ENCODE results near the gene PRICKLE4. TPM values are rescaled to one million over a fixed set of nuclear protein-coding genes. Genes with fewer than 3 reads are reported as not detected.

Gene PRICKLE4
- total and polyA plus RNA-seq, 2 of the 13 experiments (the other 11 are each of a cell fraction or from before 2014, with no cell fraction given) = 0.92 to 1.2 TPM

DNA sequence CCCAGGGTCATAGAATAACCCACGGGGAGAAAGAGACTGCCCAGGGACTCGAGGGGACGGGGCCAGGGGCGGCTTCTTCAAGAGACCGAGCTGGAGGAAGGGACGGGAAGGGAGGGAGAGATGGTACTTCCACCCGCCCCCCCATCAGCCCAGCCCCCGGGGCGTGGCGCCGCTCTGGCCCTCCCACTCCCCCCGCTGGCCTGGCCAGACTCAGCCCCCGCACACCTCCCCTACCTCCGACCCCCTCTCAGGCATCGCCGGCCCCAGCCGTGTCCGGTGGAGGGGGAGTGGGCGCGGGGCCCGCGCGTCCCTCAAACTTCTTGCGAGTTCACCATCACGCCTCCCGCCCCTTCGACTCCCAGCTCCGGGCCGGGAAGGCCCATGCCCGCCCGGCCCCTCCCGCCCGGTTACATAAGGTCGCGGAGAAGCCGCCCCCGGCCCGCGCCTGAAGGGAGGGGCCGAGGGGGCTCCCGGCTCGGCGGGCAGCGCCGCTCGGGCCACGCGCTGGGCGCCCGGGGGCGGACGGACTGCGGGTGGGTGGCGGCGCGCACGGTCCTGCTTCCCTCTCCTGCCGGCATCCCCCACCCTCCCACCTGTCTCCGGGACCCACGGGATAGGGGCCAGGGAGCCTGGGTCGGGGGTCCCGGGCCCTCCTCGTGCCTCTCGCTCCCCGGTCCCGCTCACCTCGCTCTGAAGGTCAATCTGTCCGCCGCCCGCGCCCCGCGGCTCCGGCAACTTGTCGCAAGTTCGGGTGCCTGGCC lies 45.7 kb upstream of the PRICKLE4 start (continued):
- TF ChIP-seq TMF1 (CRISPR knock-in tag; IDR thresholded peaks at IDR 0.05; ENCODE audit: low read depth) (no peak), KLF16 (CRISPR knock-in tag; IDR thresholded peaks at IDR 0.05) (no peak), HNRNPUL1 (IDR thresholded peaks at IDR 0.05; ENCODE audit: low read depth, low read length) (no peak), ZNF775 (CRISPR knock-in tag; IDR thresholded peaks at IDR 0.05; ENCODE audit: borderline replicate concordance) (no peak), ZNF781 (CRISPR knock-in tag; IDR thresholded peaks at IDR 0.05; ENCODE audit: borderline replicate concordance, not compliant biosample characterization) (no peak), ZNF790 (CRISPR knock-in tag; IDR thresholded peaks at IDR 0.05; ENCODE audit: borderline replicate concordance) (no peak), ZNF431 (CRISPR knock-in tag; IDR thresholded peaks at IDR 0.05; ENCODE audit: borderline replicate concordance, low read depth) (no peak), ZNF75D (CRISPR knock-in tag; IDR thresholded peaks at IDR 0.05; ENCODE audit: borderline replicate concordance) (no peak), ZNF562 (CRISPR knock-in tag; IDR thresholded peaks at IDR 0.05; ENCODE audit: borderline replicate concordance) (no peak), ELF4 (CRISPR knock-in tag; IDR thresholded peaks at IDR 0.05; ENCODE audit: borderline replicate concordance) (no peak), ASH2L (IDR thresholded peaks at IDR 0.05; ENCODE audit: insufficient read length, low read depth, low read length) (peak; percentile 56), ZNF121 (CRISPR knock-in tag; IDR thresholded peaks at IDR 0.05) (0 out of 2 replicates have a peak, but pooled peaks have one; percentile 45), ZFP37 (CRISPR knock-in tag; IDR thresholded peaks at IDR 0.05; ENCODE audit: borderline replicate concordance) (no peak), PHF5A (CRISPR knock-in tag; IDR thresholded peaks at IDR 0.05; ENCODE audit: low read depth, unreplicated experiment) (no peak), ZNF670 (CRISPR knock-in tag; IDR thresholded peaks at IDR 0.05; ENCODE audit: borderline replicate concordance) (no peak), RFX1 (IDR thresholded peaks at IDR 0.05) (no peak), FLYWCH1 (CRISPR knock-in tag; IDR thresholded peaks at IDR 0.05) (0 out of 2 replicates have a peak, but pooled peaks have one; percentile 20), ZNF124 (CRISPR knock-in tag; IDR thresholded peaks at IDR 0.05) (no peak), IKZF4 (CRISPR knock-in tag; IDR thresholded peaks at IDR 0.05; ENCODE audit: borderline replicate concordance, low read depth, not compliant biosample characterization) (no peak), FOXP1 (IDR thresholded peaks at IDR 0.05) (no peak), FOXP1 (CRISPR knock-in tag; IDR thresholded peaks at IDR 0.05) (no peak), NR2F1 (CRISPR knock-in tag; IDR thresholded peaks at IDR 0.05) (no peak)
- TF ChIP-seq, protein P1, sequence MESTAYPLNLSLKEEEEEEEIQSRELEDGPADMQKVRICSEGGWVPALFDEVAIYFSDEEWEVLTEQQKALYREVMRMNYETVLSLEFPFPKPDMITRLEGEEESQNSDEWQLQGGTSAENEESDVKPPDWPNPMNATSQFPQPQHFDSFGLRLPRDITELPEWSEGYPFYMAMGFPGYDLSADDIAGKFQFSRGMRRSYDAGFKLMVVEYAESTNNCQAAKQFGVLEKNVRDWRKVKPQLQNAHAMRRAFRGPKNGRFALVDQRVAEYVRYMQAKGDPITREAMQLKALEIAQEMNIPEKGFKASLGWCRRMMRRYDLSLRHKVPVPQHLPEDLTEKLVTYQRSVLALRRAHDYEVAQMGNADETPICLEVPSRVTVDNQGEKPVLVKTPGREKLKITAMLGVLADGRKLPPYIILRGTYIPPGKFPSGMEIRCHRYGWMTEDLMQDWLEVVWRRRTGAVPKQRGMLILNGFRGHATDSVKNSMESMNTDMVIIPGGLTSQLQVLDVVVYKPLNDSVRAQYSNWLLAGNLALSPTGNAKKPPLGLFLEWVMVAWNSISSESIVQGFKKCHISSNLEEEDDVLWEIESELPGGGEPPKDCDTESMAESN (CRISPR knock-in tag; conservative IDR thresholded peaks at IDR 0.05) = 0 out of 2 replicates have a peak, but pooled peaks have one; percentile 28
- TF ChIP-seq, protein P2, sequence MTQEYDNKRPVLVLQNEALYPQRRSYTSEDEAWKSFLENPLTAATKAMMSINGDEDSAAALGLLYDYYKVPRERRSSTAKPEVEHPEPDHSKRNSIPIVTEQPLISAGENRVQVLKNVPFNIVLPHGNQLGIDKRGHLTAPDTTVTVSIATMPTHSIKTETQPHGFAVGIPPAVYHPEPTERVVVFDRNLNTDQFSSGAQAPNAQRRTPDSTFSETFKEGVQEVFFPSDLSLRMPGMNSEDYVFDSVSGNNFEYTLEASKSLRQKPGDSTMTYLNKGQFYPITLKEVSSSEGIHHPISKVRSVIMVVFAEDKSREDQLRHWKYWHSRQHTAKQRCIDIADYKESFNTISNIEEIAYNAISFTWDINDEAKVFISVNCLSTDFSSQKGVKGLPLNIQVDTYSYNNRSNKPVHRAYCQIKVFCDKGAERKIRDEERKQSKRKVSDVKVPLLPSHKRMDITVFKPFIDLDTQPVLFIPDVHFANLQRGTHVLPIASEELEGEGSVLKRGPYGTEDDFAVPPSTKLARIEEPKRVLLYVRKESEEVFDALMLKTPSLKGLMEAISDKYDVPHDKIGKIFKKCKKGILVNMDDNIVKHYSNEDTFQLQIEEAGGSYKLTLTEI (CRISPR knock-in tag; conservative IDR thresholded peaks at IDR 0.05) = no peak

Data from HepG2 (cell line).